ENCODE data around the gene SLC6A8. TPM values are rescaled to one million over a fixed set of nuclear protein-coding genes. Genes with fewer than 3 reads are reported as not detected.

The SLC6A8 gene
- total RNA-seq, 1 donor from 2014 or later, result 108 TPM

GRCh38 chrX:153731845-153732215, 44.1 kb downstream of the SLC6A8 start:
- Mint-ChIP-seq H3K9me3 (ENCODE audit: unreplicated experiment) (peaks cover 4% of the 10 kb centered on the region), H3K27me3 (ENCODE audit: unreplicated experiment) (peaks cover 5% of the 10 kb centered on the region), H3K27ac (ENCODE audit: unreplicated experiment) (no peak overlapping the region), H3K4me1 (ENCODE audit: low read depth, unreplicated experiment) (peaks cover 6% of the 10 kb centered on the region), H3K4me3 (ENCODE audit: unreplicated experiment) (no peak overlapping the region), H3K36me3 (ENCODE audit: unreplicated experiment) (peaks cover 16% of the 10 kb centered on the region)
- no peak for DNase-seq
- TF ChIP-seq CTCF (IDR thresholded peaks at IDR 0.05; ENCODE audit: partially characterized antibody, unreplicated experiment), result no peak

DNA sequence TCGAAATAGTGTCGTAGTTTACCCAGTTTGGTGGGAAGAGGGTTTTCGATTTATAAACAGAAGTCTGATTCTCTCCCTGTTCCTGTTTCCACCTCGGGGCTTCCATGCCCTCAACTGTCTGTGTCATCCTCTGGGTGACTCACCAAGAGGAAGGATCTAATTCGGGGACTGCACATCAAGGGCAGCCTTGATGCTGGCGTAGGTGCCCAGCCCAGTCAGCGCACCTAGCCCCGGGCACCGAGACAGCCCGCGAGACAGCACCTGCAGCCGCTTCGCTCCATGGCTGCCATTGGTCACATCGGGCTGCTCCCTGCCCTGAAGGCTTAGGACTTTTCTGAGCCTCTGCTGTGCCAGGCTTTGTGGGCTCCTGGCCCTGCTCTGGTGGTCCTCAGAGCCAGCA, 44.7 kb downstream of the SLC6A8 start:
- H3K9me3 Mint-ChIP-seq (ENCODE audit: unreplicated experiment), result peaks cover 4% of the 10 kb centered on the region

GRCh38 chrX:153733651-153734240, 46.0 kb downstream of the SLC6A8 start:
- no peak for TF ChIP-seq CTCF (IDR thresholded peaks at IDR 0.05; ENCODE audit: partially characterized antibody, unreplicated experiment)
- H3K4me1 Mint-ChIP-seq (ENCODE audit: low read depth, unreplicated experiment), result peaks cover 1% of the 10 kb centered on the region
- H3K9me3 Mint-ChIP-seq (ENCODE audit: unreplicated experiment), result peaks cover 2% of the 10 kb centered on the region
- H3K36me3 Mint-ChIP-seq (ENCODE audit: unreplicated experiment), result peaks cover 16% of the 10 kb centered on the region
- H3K27me3 Mint-ChIP-seq (ENCODE audit: unreplicated experiment), result peaks cover 5% of the 10 kb centered on the region
- H3K27ac Mint-ChIP-seq (ENCODE audit: unreplicated experiment), result no peak overlapping the region
- H3K4me3 Mint-ChIP-seq (ENCODE audit: unreplicated experiment), result no peak overlapping the region
- DNase-seq, result no peak

More for the DNA sequence above, 44.7 kb downstream of the SLC6A8 start:
- no peak for TF ChIP-seq CTCF (IDR thresholded peaks at IDR 0.05; ENCODE audit: partially characterized antibody, unreplicated experiment)
- H3K27ac Mint-ChIP-seq (ENCODE audit: unreplicated experiment), result no peak overlapping the region
- peaks cover 5% of the 10 kb centered on the region for H3K27me3 Mint-ChIP-seq (ENCODE audit: unreplicated experiment)
- H3K4me3 Mint-ChIP-seq (ENCODE audit: unreplicated experiment), result no peak overlapping the region
- H3K4me1 Mint-ChIP-seq (ENCODE audit: low read depth, unreplicated experiment), result peaks cover 2% of the 10 kb centered on the region
- no peak for DNase-seq
- H3K36me3 Mint-ChIP-seq (ENCODE audit: unreplicated experiment), result peaks cover 16% of the 10 kb centered on the region

- no peak overlapping the region for H3K27ac Mint-ChIP-seq (ENCODE audit: unreplicated experiment)
- no peak overlapping the region for H3K4me3 Mint-ChIP-seq (ENCODE audit: unreplicated experiment)
Measured at GRCh38 chrX:153734871-153735270, 47.1 kb downstream of the SLC6A8 start.

More at GRCh38 chrX:153734871-153735270, 47.1 kb downstream of the SLC6A8 start:
- Mint-ChIP-seq H3K36me3 (ENCODE audit: unreplicated experiment) (peaks cover 16% of the 10 kb centered on the region), H3K9me3 (ENCODE audit: unreplicated experiment) (peaks cover 2% of the 10 kb centered on the region), H3K27me3 (ENCODE audit: unreplicated experiment) (peaks cover 5% of the 10 kb centered on the region), H3K4me1 (ENCODE audit: low read depth, unreplicated experiment) (peaks cover 1% of the 10 kb centered on the region)
- DNase-seq, result no peak
- no peak for TF ChIP-seq CTCF (IDR thresholded peaks at IDR 0.05; ENCODE audit: partially characterized antibody, unreplicated experiment)

Measured in glutamatergic neuron (in vitro differentiated cells).